Naive B cell (primary cell): ENCODE measurements around the gene ERCC3. TPM values are rescaled to one million over a fixed set of nuclear protein-coding genes. Genes with fewer than 3 reads are reported as not detected.
"Not testable (repeated sequence)": the region's sequence is repeated elsewhere in the genome, so short reads cannot be mapped to it uniquely, and the experiment has no call there.

ENCODE experiments used
- ATAC-seq, 2 donors: fragments of 150-1000 bp; cut with Tn5 transposase; 2 replicates each; pipeline ENCODE4 v1.10.0; 2021; ENCODE audit warnings: low read depth in 2 of 2, mild to moderate bottlenecking in 2 of 2, moderate library complexity in 2 of 2
- DNase-seq: peaks from one replicate; pipeline ENCODE4 v3.0.0; 2022
- H3K27ac Mint-ChIP-seq, 6 donors: one replicate each; pipeline ENCODE4 v1.8.0; 2020 to 2022; ENCODE audit warnings: mild to moderate bottlenecking in 6 of 6, mixed read lengths in 6 of 6, moderate library complexity in 5 of 6, inconsistent platforms in 2 of 6
- H3K27me3 Mint-ChIP-seq, 3 donors: one replicate each; pipeline ENCODE4 v1.8.0; 2021 to 2022; ENCODE audit warnings: mixed read lengths in 3 of 3, mild to moderate bottlenecking in 1 of 3
- H3K36me3 Mint-ChIP-seq, 2 donors: one replicate each; pipeline ENCODE4 v1.8.0; 2020 to 2022; ENCODE audit warnings: mixed read lengths in 2 of 2, inconsistent platforms in 1 of 2, mild to moderate bottlenecking in 1 of 2
- H3K4me1 Mint-ChIP-seq, 3 donors: one replicate each; pipeline ENCODE4 v1.8.0; 2020 to 2022; ENCODE audit warnings: mixed read lengths in 3 of 3, inconsistent platforms in 1 of 3, mild to moderate bottlenecking in 1 of 3, moderate library complexity in 1 of 3
- H3K4me3 Mint-ChIP-seq, 8 donors: one replicate each; pipeline ENCODE4 v1.8.0; 2020 to 2022; ENCODE audit warnings: mild to moderate bottlenecking in 8 of 8, mixed read lengths in 8 of 8, moderate library complexity in 8 of 8, inconsistent platforms in 2 of 8
- H3K9me3 Mint-ChIP-seq, 7 donors: one replicate each; pipeline ENCODE4 v1.8.0; 2020 to 2022; ENCODE audit warnings: mixed read lengths in 7 of 7, mild to moderate bottlenecking in 5 of 7, inconsistent platforms in 2 of 7, moderate library complexity in 1 of 7
- polyA plus RNA-seq, 6 donors: library from polyadenylated mRNA; unstranded; fragments of 300-500 nt; fragmentation: Illumina TruSeq; gene quantifications; one replicate each; pipeline ENCODE4 v1.2.3, GENCODE V29; 2021; ENCODE audit warnings: low read depth in 6 of 6

Gene ERCC3
- polyA plus RNA-seq, 6 donors from 2014 or later = 19.0 to 32.5 (median 23.6) TPM

- ATAC-seq (no peak), DNase-seq (no peak)
- peaks cover 10 to 24% (median 18%) of the 10 kb centered on the region in 3 donors for H3K27me3 Mint-ChIP-seq
- H3K27ac Mint-ChIP-seq = peak overlapping the region in 2 of 6 donors; percentile 66 to 76
- H3K9me3 Mint-ChIP-seq = peaks cover 3 to 23% (median 19%) of the 10 kb centered on the region in 7 donors
- H3K36me3 Mint-ChIP-seq = peaks cover 7 to 12% of the 10 kb centered on the region in 2 donors
- H3K4me1 Mint-ChIP-seq = no peaks in the 10 kb centered on the region
- H3K4me3 Mint-ChIP-seq = no peak overlapping the region
Measured at GRCh38 chr2:127231130-127231865, 62.6 kb downstream of the ERCC3 start.

GRCh38 chr2:127229555-127229954 lies 64.4 kb downstream of the ERCC3 start:
- peaks cover 2 to 23% (median 18%) of the 10 kb centered on the region in 7 donors for H3K9me3 Mint-ChIP-seq
- no peak overlapping the region for H3K27ac Mint-ChIP-seq
- no peak overlapping the region for H3K4me3 Mint-ChIP-seq
- ATAC-seq (no peak), DNase-seq (no peak)
- peaks cover 12 to 14% of the 10 kb centered on the region in 2 donors for H3K36me3 Mint-ChIP-seq
- peaks cover 27 to 41% (median 28%) of the 10 kb centered on the region in 3 donors for H3K27me3 Mint-ChIP-seq
- H3K4me1 Mint-ChIP-seq = no peaks in the 10 kb centered on the region

- Mint-ChIP-seq H3K27ac (no peak overlapping the region), H3K4me1 (no peaks in the 10 kb centered on the region), H3K4me3 (no peak overlapping the region), H3K27me3 (peaks cover 39 to 54% (median 39%) of the 10 kb centered on the region in 3 donors), H3K36me3 (peaks cover 8 to 14% of the 10 kb centered on the region in 2 donors), H3K9me3 (peaks cover 2 to 23% (median 18%) of the 10 kb centered on the region in 7 donors)
- ATAC-seq (no peak), DNase-seq (no peak)
Measured at GRCh38 chr2:127228102-127228501, 65.8 kb downstream of the ERCC3 start.

GRCh38 chr2:127227264-127227660 lies 66.7 kb downstream of the ERCC3 start:
- Mint-ChIP-seq H3K36me3 (peaks cover 8 to 14% of the 10 kb centered on the region in 2 donors), H3K9me3 (peaks cover 2 to 23% (median 18%) of the 10 kb centered on the region in 7 donors), H3K27me3 (peaks cover 42 to 58% (median 42%) of the 10 kb centered on the region in 3 donors)
- H3K4me1 Mint-ChIP-seq, H3K4me3 Mint-ChIP-seq, DNase-seq, H3K27ac Mint-ChIP-seq, ATAC-seq: not testable (repeated sequence)

GRCh38 chr2:127226520-127227263 lies 67.3 kb downstream of the ERCC3 start:
- no peaks in the 10 kb centered on the region for H3K4me1 Mint-ChIP-seq
- H3K27ac Mint-ChIP-seq = no peak overlapping the region
- peak overlapping the region in 1 of 8 donors; percentile 35 for H3K4me3 Mint-ChIP-seq
- peaks cover 8 to 14% of the 10 kb centered on the region in 2 donors for H3K36me3 Mint-ChIP-seq
- DNase-seq = no peak
- peaks cover 42 to 58% (median 42%) of the 10 kb centered on the region in 3 donors for H3K27me3 Mint-ChIP-seq
- ATAC-seq = no peak
- H3K9me3 Mint-ChIP-seq = peaks cover 2 to 23% (median 18%) of the 10 kb centered on the region in 7 donors

- peak overlapping the region in 1 of 8 donors; percentile 35 for H3K4me3 Mint-ChIP-seq
- peaks cover 8 to 14% of the 10 kb centered on the region in 2 donors for H3K36me3 Mint-ChIP-seq
- ATAC-seq = no peak
- H3K27ac Mint-ChIP-seq = no peak overlapping the region
- no peaks in the 10 kb centered on the region for H3K4me1 Mint-ChIP-seq
- H3K27me3 Mint-ChIP-seq = peaks cover 42 to 58% (median 42%) of the 10 kb centered on the region in 3 donors
- DNase-seq = no peak
- H3K9me3 Mint-ChIP-seq = peaks cover 2 to 23% (median 18%) of the 10 kb centered on the region in 7 donors
Measured at GRCh38 chr2:127226132-127226519, 67.8 kb downstream of the ERCC3 start.

GRCh38 chr2:127225186-127225960 lies 68.6 kb downstream of the ERCC3 start:
- no peak for ATAC-seq
- peaks cover 6 to 7% (median 6%) of the 10 kb centered on the region in 3 donors for H3K4me1 Mint-ChIP-seq
- no peak overlapping the region for H3K27ac Mint-ChIP-seq
- DNase-seq = no peak
- peaks cover 2 to 23% (median 18%) of the 10 kb centered on the region in 7 donors for H3K9me3 Mint-ChIP-seq
- H3K4me3 Mint-ChIP-seq = no peak overlapping the region
- peaks cover 48 to 65% (median 49%) of the 10 kb centered on the region in 3 donors for H3K27me3 Mint-ChIP-seq
- peaks cover 8 to 20% of the 10 kb centered on the region in 2 donors for H3K36me3 Mint-ChIP-seq

- DNase-seq, H3K27ac Mint-ChIP-seq, ATAC-seq, H3K4me3 Mint-ChIP-seq: not testable (repeated sequence)
- H3K4me1 Mint-ChIP-seq = peaks cover 9 to 13% (median 10%) of the 10 kb centered on the region in 3 donors
- peaks cover 8 to 24% of the 10 kb centered on the region in 2 donors for H3K36me3 Mint-ChIP-seq
- peaks cover 2 to 23% (median 18%) of the 10 kb centered on the region in 7 donors for H3K9me3 Mint-ChIP-seq
- peaks cover 46 to 59% (median 57%) of the 10 kb centered on the region in 3 donors for H3K27me3 Mint-ChIP-seq
Measured at GRCh38 chr2:127224135-127224534, 69.8 kb downstream of the ERCC3 start.

GRCh38 chr2:127220768-127221527 lies 73.0 kb downstream of the ERCC3 start:
- H3K9me3 Mint-ChIP-seq = peaks cover 5 to 19% (median 10%) of the 10 kb centered on the region in 7 donors
- H3K36me3 Mint-ChIP-seq = peaks cover 5 to 21% of the 10 kb centered on the region in 2 donors
- H3K27ac Mint-ChIP-seq = peak overlapping the region in 1 of 6 donors; percentile 18
- peaks cover 18 to 26% (median 22%) of the 10 kb centered on the region in 3 donors for H3K4me1 Mint-ChIP-seq
- no peak for DNase-seq
- ATAC-seq = no peak
- H3K4me3 Mint-ChIP-seq = peak overlapping the region in 7 of 8 donors; percentile 81 to 92 (median 89)
- peaks cover 62 to 76% (median 74%) of the 10 kb centered on the region in 3 donors for H3K27me3 Mint-ChIP-seq

GRCh38 chr2:127220102-127220767 lies 73.7 kb downstream of the ERCC3 start, which contains the start of gene CYP27C1:
Gene CYP27C1, minus strand, starts transcription at chr2:127220299. Its CDS starts 29 bp downstream, at chr2:127220270.
- Mint-ChIP-seq H3K27me3 (peaks cover 59 to 70% (median 68%) of the 10 kb centered on the region in 3 donors), H3K4me1 (peaks cover 18 to 26% (median 22%) of the 10 kb centered on the region in 3 donors)
- ATAC-seq = peak; percentile 59 to 62

GRCh38 chr2:127219171-127220070 lies 74.5 kb downstream of the ERCC3 start:
- Mint-ChIP-seq H3K27me3 (peaks cover 57 to 66% (median 65%) of the 10 kb centered on the region in 3 donors), H3K4me3 (peak overlapping the region in 6 of 8 donors; percentile 49 to 92 (median 76)), H3K4me1 (peaks cover 18 to 26% (median 22%) of the 10 kb centered on the region in 3 donors), H3K27ac (peak overlapping the region in 1 of 6 donors; percentile 91), H3K36me3 (peaks cover 0 to 22% of the 10 kb centered on the region in 2 donors), H3K9me3 (peaks cover 5 to 22% (median 10%) of the 10 kb centered on the region in 7 donors)
- no peak for DNase-seq
- ATAC-seq = peak; percentile 41 to 51

More at GRCh38 chr2:127220102-127220767, 73.7 kb downstream of the ERCC3 start, which contains the start of gene CYP27C1:
- Mint-ChIP-seq H3K27ac (peak within 1 kb of the TSS in 4 of 6 donors; percentile 18 to 91 (median 74)), H3K9me3 (peaks cover 5 to 22% (median 10%) of the 10 kb centered on the region in 7 donors), H3K36me3 (peaks cover 1 to 22% of the 10 kb centered on the region in 2 donors), H3K4me3 (peak within 1 kb of the TSS; percentile 81 to 92 (median 88))
- no peak for DNase-seq
